IMR-90 (cell line): ENCODE measurements around the gene NEK6. TPM values are rescaled to one million over a fixed set of nuclear protein-coding genes. Genes with fewer than 3 reads are reported as not detected.

ENCODE experiments used
- ATAC-seq: fragments of 200-7000 bp; cut with Tn5 transposase; 2 replicates; pipeline ENCODE4 v1.9.1; 2020; ENCODE audit warnings: low read depth, mild to moderate bottlenecking, moderate library complexity
- BruUV-seq: library from RNA; stranded (reverse); fragments of 400-500 nt; replicated peaks from 2 replicates; lab custom pipeline; 2021; lab: Mats Ljungman, UMichigan
- CTCF ChIA-PET: fragments of 300-600 bp; formaldehyde crosslinking; extraction: SDS; loops from one replicate; lab custom pipeline; 2021; ENCODE audit warnings: antibody characterized with exemption; lab: Yijun Ruan, JAX
- POLR2A ChIA-PET: fragments of 300-600 bp; sonication (Branson Sonifier 250); formaldehyde crosslinking; loops from one replicate; lab custom pipeline; 2022; ENCODE audit warnings: antibody characterized with exemption; ENCODE audit not compliant: unreplicated experiment; lab: Charles Lee
- DNase-seq: peaks from one replicate; pipeline ENCODE4 v3.0.0; 2013
- H2AFZ ChIP-seq: replicated peaks from 2 replicates; pipeline ENCODE3; 2013; ENCODE audit warnings: low read length, mild to moderate bottlenecking; ENCODE audit not compliant: poor library complexity
- H2AK5ac ChIP-seq: 2 replicates; pipeline ENCODE4 v1.6.1; 2013; ENCODE audit warnings: low read depth, low read length, inconsistent platforms
- H2AK9ac ChIP-seq: replicated peaks from 2 replicates; pipeline ENCODE3; 2013; ENCODE audit warnings: mild to moderate bottlenecking, low read depth, low read length, moderate library complexity; ENCODE audit not compliant: poor library complexity
- H2BK120ac ChIP-seq: 2 replicates; pipeline ENCODE4 v1.6.1; 2013; ENCODE audit warnings: low read depth, low read length, inconsistent platforms
- H2BK15ac ChIP-seq: 3 replicates; pipeline ENCODE4 v1.6.1; 2013; ENCODE audit warnings: low read depth, low read length, inconsistent platforms
- H2BK20ac ChIP-seq: 2 replicates; pipeline ENCODE4 v1.6.1; 2013; ENCODE audit warnings: low read depth, mild to moderate bottlenecking, inconsistent platforms, low read length, moderate library complexity
- H2BK5ac ChIP-seq: 2 replicates; pipeline ENCODE4 v1.6.1; 2013; ENCODE audit warnings: mild to moderate bottlenecking, low read depth, low read length, inconsistent platforms; ENCODE audit not compliant: poor library complexity, severe bottlenecking
- H3K14ac ChIP-seq: replicated peaks from 2 replicates; pipeline ENCODE4 v1.6.1; 2013; ENCODE audit warnings: low read depth, low read length, inconsistent platforms
- H3K18ac ChIP-seq: 2 replicates; pipeline ENCODE4 v1.6.1; 2013; ENCODE audit warnings: low read depth, low read length, control low read depth
- H3K23ac ChIP-seq: 2 replicates; pipeline ENCODE4 v1.6.1; 2013; ENCODE audit warnings: low read depth, low read length, inconsistent platforms
- H3K27ac ChIP-seq: 2 replicates; pipeline ENCODE4 v1.5.1; 2013; ENCODE audit warnings: mild to moderate bottlenecking, control low read depth, low read length; ENCODE audit not compliant: insufficient read depth
- H3K27me3 ChIP-seq: 2 replicates; pipeline ENCODE4 v1.6.1; 2013; ENCODE audit warnings: low read length; ENCODE audit not compliant: control insufficient read depth, insufficient read depth
- H3K36me3 ChIP-seq: 2 replicates; pipeline ENCODE4 v1.6.1; 2013; ENCODE audit warnings: low read length, mixed read lengths; ENCODE audit not compliant: control insufficient read depth, insufficient read depth
- H3K4ac ChIP-seq: 2 replicates; pipeline ENCODE4 v1.6.1; 2013; ENCODE audit warnings: low read depth, low read length, inconsistent platforms
- H3K4me1 ChIP-seq: 2 replicates; pipeline ENCODE4 v1.6.1; 2013; ENCODE audit warnings: low read length, mixed read lengths; ENCODE audit not compliant: control insufficient read depth, insufficient read depth
- H3K4me2 ChIP-seq: 2 replicates; pipeline ENCODE4 v1.6.1; 2013; ENCODE audit warnings: low read depth, mild to moderate bottlenecking, control low read depth, low read length, moderate library complexity
- H3K4me3 ChIP-seq: 2 replicates; pipeline ENCODE4 v1.5.1; 2013; ENCODE audit warnings: low read depth, mild to moderate bottlenecking, control low read depth, low read length, moderate library complexity; ENCODE audit not compliant: insufficient read depth
- H3K56ac ChIP-seq: 2 replicates; pipeline ENCODE4 v1.6.1; 2013; ENCODE audit warnings: low read length, inconsistent platforms; ENCODE audit not compliant: insufficient read depth; ENCODE audit errors: extremely low read depth
- H3K79me1 ChIP-seq, 2 experiments: 2 replicates each; pipeline ENCODE4 v1.6.1; 2013; ENCODE audit warnings: low read length in 2 of 2, inconsistent platforms in 1 of 2, low read depth in 1 of 2
- H3K9ac ChIP-seq: 2 replicates; pipeline ENCODE4 v1.6.1; 2013; ENCODE audit warnings: low read depth, low read length, control low read depth
- H3K9me1 ChIP-seq: 2 replicates; pipeline ENCODE4 v1.6.1; 2013; ENCODE audit warnings: low read length, inconsistent platforms; ENCODE audit not compliant: insufficient read depth
- H3K9me3 ChIP-seq: 2 replicates; pipeline ENCODE4 v1.6.1; 2013; ENCODE audit warnings: low read length; ENCODE audit not compliant: control insufficient read depth, insufficient read depth
- H4K20me1 ChIP-seq: 2 replicates; pipeline ENCODE4 v1.6.1; 2013; ENCODE audit warnings: low read length, inconsistent platforms; ENCODE audit not compliant: insufficient read depth
- H4K5ac ChIP-seq: 2 replicates; pipeline ENCODE4 v1.6.1; 2013; ENCODE audit warnings: mild to moderate bottlenecking, low read depth, low read length, control low read depth
- H4K8ac ChIP-seq, 2 experiments: 2 replicates each; pipeline ENCODE4 v1.6.1; 2013; ENCODE audit warnings: low read depth in 2 of 2, low read length in 2 of 2, control low read depth in 1 of 2, inconsistent platforms in 1 of 2
- H4K91ac ChIP-seq: 2 replicates; pipeline ENCODE4 v1.6.1; 2013; ENCODE audit warnings: low read depth, low read length, inconsistent platforms; ENCODE audit not compliant: insufficient read depth
- BHLHE40 ChIP-seq: fragments of 150-350 bp; IDR thresholded peaks from 2 replicates; pipeline ENCODE4 v1.6.1; 2016; ENCODE audit warnings: mild to moderate bottlenecking, low read depth, low read length
- CEBPB ChIP-seq: IDR thresholded peaks from 2 replicates; pipeline ENCODE4 v1.6.1; 2012; ENCODE audit warnings: low read depth, low read length, improper control_type of control experiment
- CHD1 ChIP-seq: IDR thresholded peaks from 2 replicates; pipeline ENCODE4 v1.6.1; 2012; ENCODE audit warnings: low read depth, low read length, improper control_type of control experiment
- ELK1 ChIP-seq: fragments of 150-350 bp; IDR thresholded peaks from 2 replicates; pipeline ENCODE4 v1.6.1; 2016; ENCODE audit warnings: low read depth, mild to moderate bottlenecking, low read length, moderate library complexity, borderline replicate concordance
- FOS ChIP-seq: fragments of 150-350 bp; IDR thresholded peaks from 2 replicates; pipeline ENCODE4 v1.6.1; 2016; ENCODE audit warnings: low read depth, low read length
- MAFK ChIP-seq: IDR thresholded peaks from 2 replicates; pipeline ENCODE4 v1.6.1; 2012; ENCODE audit warnings: low read depth, low read length, improper control_type of control experiment
- MAZ ChIP-seq: IDR thresholded peaks from 2 replicates; pipeline ENCODE4 v1.6.1; 2012; ENCODE audit warnings: low read depth, mild to moderate bottlenecking, low read length, improper control_type of control experiment, moderate library complexity, borderline replicate concordance
- MXI1 ChIP-seq: IDR thresholded peaks from 2 replicates; pipeline ENCODE4 v1.6.1; 2012; ENCODE audit warnings: low read depth, mild to moderate bottlenecking, low read length, moderate library complexity, borderline replicate concordance
- NFE2L2 ChIP-seq: fragments of 150-350 bp; IDR thresholded peaks from 2 replicates; pipeline ENCODE4 v1.6.1; 2016; ENCODE audit warnings: low read depth, mild to moderate bottlenecking, low read length
- POLR2A ChIP-seq: IDR thresholded peaks from 2 replicates; pipeline ENCODE4 v1.6.1; 2012; ENCODE audit warnings: mild to moderate bottlenecking, low read depth, low read length
- RAD21 ChIP-seq: IDR thresholded peaks from 2 replicates; pipeline ENCODE4 v1.6.1; 2012; ENCODE audit warnings: low read length, improper control_type of control experiment
- RCOR1 ChIP-seq: IDR thresholded peaks from 2 replicates; pipeline ENCODE4 v1.6.1; 2012; ENCODE audit warnings: mild to moderate bottlenecking, low read length, improper control_type of control experiment; ENCODE audit not compliant: insufficient replicate concordance
- RFX5 ChIP-seq: IDR thresholded peaks from 2 replicates; pipeline ENCODE4 v1.8.0; 2012; ENCODE audit warnings: low read depth, mild to moderate bottlenecking, low read length, moderate library complexity
- SMC3 ChIP-seq: fragments of 150-350 bp; IDR thresholded peaks from 2 replicates; pipeline ENCODE4 v1.6.1; 2016; ENCODE audit warnings: low read depth, mild to moderate bottlenecking, antibody characterized with exemption, low read length, moderate library complexity
- WGBS, 2 experiments: methylation state at CpG; one replicate each; pipeline versions ENCODE4 v1.1.5 to v1.1.7; 2013; ENCODE audit warnings: missing lambda C conversion rate in 2 of 2; ENCODE audit not compliant: insufficient read length in 1 of 2; ENCODE audit errors: extremely low coverage in 2 of 2; 5-methylcytosine and 5-hydroxymethylcytosine counted together
- dilution Hi-C: fragments of 300-500 bp; cut with HindIII; formaldehyde crosslinking; loops from one replicate; pipeline ENCODE4 v1.14.3; 2018; ENCODE audit warnings: low sequenced_read_pairs; ENCODE audit not compliant: unreplicated experiment
- in situ Hi-C: fragments of 300-500 bp; cut with MboI; formaldehyde crosslinking; loops from 3 replicates; pipeline ENCODE4 v1.14.3; 2019; ENCODE audit warnings: low sequenced_read_pairs, inconsistent platforms, mixed read lengths
- intact Hi-C: fragments of 100-400 bp; cut with micrococcal nuclease; formaldehyde crosslinking; loops from 2 replicates; pipeline ENCODE4 v1.10.0; 2022
- polyA plus RNA-seq, 3 experiments: library from polyadenylated mRNA; depleted of rRNA; stranded (reverse); fragments of >200 nt; gene quantifications; 2 replicates each; pipeline ENCODE4 v1.2.3, GENCODE V29; 2012; ENCODE audit warnings: low replicate concordance in 1 of 3
- total RNA-seq: library from RNA; depleted of rRNA; stranded (reverse); fragments of >200 nt; gene quantifications from 2 replicates; pipeline ENCODE4 v1.2.3, GENCODE V29; 2012
- TF ChIP-seq, protein P1 (sequence below): fragments of 150-350 bp; IDR thresholded peaks from 2 replicates; pipeline ENCODE4 v1.6.1; 2017; ENCODE audit warnings: mild to moderate bottlenecking, antibody characterized with exemption, low read length, low read depth
- TF ChIP-seq, protein P2 (sequence below): conservative IDR thresholded peaks from 2 replicates; pipeline ENCODE4 v1.5.1; 2012; ENCODE audit warnings: mild to moderate bottlenecking, low read depth, low read length, improper control_type of control experiment

NEK6 gene
- total and polyA plus RNA-seq, 2 of the 4 experiments (the other 2 are of a cell fraction), result 79.9 to 112 TPM

- Histone ChIP-seq H4K8ac (no peak overlapping the region), H2AK9ac (no peak overlapping the region), H4K5ac (no peak overlapping the region), H3K23ac (no peak overlapping the region), H3K36me3 (peaks cover 19% of the 10 kb centered on the region), H2BK120ac (no peak overlapping the region), H3K4me3 (no peak overlapping the region), H3K14ac (no peak overlapping the region), H3K27ac (no peak overlapping the region), H3K18ac (no peak overlapping the region), H3K4me2 (no peak overlapping the region), H3K56ac (no peak overlapping the region), H4K91ac (no peak overlapping the region), H4K20me1 (peaks cover 46% of the 10 kb centered on the region), H3K4ac (no peak overlapping the region), H3K79me1 (peaks cover 58 to 87% of the 10 kb centered on the region in 2 experiments), H2BK5ac (no peak overlapping the region), H3K9ac (no peak overlapping the region), H2BK15ac (no peak overlapping the region), H3K9me1 (peaks cover 7% of the 10 kb centered on the region), H3K27me3 (no peaks in the 10 kb centered on the region), H3K4me1 (peaks cover 7% of the 10 kb centered on the region), H2AK5ac (no peak overlapping the region), H2AFZ (no peak overlapping the region), H3K9me3 (no peaks in the 10 kb centered on the region), H2BK20ac (no peak overlapping the region)
- POLR2A ChIA-PET, result interaction anchor here (0.7 kb wide), 1 partner anchor 735 kb away, joined by 3 read pairs; no protein-coding TSS in a partner anchor
- CTCF ChIA-PET, result interaction anchor here (0.5 to 1.1 kb wide), 2 partner anchors 14 to 39 kb away, joined by 3 read pairs; no protein-coding TSS in a partner anchor
- no peak for DNase-seq
- intact Hi-C loops (no loop called here), dilution Hi-C loops (no loop called here), in situ Hi-C loops (no loop called here)
- ATAC-seq, result no peak
- no TSS peak for BruUV-seq
- no peak for TF ChIP-seq MAZ
- TF ChIP-seq, protein P1, sequence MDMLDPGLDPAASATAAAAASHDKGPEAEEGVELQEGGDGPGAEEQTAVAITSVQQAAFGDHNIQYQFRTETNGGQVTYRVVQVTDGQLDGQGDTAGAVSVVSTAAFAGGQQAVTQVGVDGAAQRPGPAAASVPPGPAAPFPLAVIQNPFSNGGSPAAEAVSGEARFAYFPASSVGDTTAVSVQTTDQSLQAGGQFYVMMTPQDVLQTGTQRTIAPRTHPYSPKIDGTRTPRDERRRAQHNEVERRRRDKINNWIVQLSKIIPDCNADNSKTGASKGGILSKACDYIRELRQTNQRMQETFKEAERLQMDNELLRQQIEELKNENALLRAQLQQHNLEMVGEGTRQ, result no peak
- TF ChIP-seq BHLHE40, result no peak
- TF ChIP-seq MXI1, result no peak
- TF ChIP-seq, protein P2, sequence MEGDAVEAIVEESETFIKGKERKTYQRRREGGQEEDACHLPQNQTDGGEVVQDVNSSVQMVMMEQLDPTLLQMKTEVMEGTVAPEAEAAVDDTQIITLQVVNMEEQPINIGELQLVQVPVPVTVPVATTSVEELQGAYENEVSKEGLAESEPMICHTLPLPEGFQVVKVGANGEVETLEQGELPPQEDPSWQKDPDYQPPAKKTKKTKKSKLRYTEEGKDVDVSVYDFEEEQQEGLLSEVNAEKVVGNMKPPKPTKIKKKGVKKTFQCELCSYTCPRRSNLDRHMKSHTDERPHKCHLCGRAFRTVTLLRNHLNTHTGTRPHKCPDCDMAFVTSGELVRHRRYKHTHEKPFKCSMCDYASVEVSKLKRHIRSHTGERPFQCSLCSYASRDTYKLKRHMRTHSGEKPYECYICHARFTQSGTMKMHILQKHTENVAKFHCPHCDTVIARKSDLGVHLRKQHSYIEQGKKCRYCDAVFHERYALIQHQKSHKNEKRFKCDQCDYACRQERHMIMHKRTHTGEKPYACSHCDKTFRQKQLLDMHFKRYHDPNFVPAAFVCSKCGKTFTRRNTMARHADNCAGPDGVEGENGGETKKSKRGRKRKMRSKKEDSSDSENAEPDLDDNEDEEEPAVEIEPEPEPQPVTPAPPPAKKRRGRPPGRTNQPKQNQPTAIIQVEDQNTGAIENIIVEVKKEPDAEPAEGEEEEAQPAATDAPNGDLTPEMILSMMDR, result no peak
- no peak for TF ChIP-seq SMC3
- TF ChIP-seq RAD21, result no peak
- no peak for TF ChIP-seq RFX5
- no peak for TF ChIP-seq MAFK
- TF ChIP-seq CEBPB, result no peak
- no peak for TF ChIP-seq CHD1
- no peak for TF ChIP-seq RCOR1
- no peak for TF ChIP-seq FOS
- TF ChIP-seq ELK1, result no peak
- no peak for TF ChIP-seq POLR2A
- TF ChIP-seq NFE2L2, result no peak
- no CpG with 5 or more reads among the region's 1 CpG for WGBS, 2 experiments
These were observed 118.6 kb downstream of the NEK6 start for GRCh38 chr9:124376329-124376728.
